ENCODE data around the gene KMT2E. TPM values are rescaled to one million over a fixed set of nuclear protein-coding genes. Genes with fewer than 3 reads are reported as not detected.

KMT2E gene
- total RNA-seq, 2 experiments from 2014 or later, result 94.4 to 99.3 TPM

DNA sequence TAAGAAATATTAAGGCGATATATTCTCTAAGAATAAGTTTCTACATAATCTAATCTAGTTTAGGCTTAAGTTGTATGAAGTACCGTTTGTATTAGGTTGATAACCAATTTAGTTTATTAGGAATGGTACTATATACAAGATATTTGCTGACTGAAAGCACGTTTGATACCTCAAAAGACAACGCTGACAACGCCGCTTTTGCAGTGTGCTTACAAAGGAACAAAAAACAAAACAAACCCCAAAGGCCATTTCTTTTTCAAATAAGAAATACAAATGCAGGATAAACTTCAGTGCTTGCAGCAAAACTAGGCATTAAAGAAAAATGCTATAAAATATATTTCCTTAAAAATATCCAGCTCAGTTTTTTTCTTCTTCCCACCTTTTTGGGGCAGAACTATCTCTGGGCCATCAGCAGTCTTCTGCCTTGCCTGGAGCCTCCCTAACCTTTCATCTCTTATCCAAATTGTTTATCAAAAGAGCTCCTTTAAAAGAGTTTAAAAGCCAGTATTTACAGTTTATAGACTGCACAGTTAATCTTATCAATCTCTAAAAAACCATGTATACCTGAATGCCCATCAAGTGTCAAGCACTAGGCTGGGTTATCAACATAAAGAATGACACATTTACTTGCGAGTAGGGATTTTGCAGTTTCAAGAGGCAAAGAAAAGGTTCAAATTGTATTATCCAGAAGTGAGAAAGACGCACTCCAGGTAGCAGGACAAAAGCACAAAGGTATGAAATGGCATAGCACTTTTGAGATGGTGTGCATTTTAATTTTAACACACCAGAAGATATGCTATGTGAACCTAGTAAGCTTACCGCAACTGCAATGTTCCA is 4.1 kb upstream of the KMT2E start:
- ChIA-PET POLR2A (interaction anchor here (0.6 to 10.1 kb wide), 5 partner anchors 9 to 1667 kb away, joined by 3 to 138 read pairs (median 7); no protein-coding TSS in a partner anchor), CTCF (interaction anchor here (1.0 to 9.0 kb wide), 7 partner anchors 8 to 259 kb away, joined by 3 to 128 read pairs (median 5); no protein-coding TSS in a partner anchor)
- DNase-seq (no peak), ATAC-seq (no peak)
- no peaks in the 10 kb centered on the region for H3K27me3 Mint-ChIP-seq
- H3K4me3 Mint-ChIP-seq, result peak overlapping the region; percentile 96
- intact Hi-C loops (cut with DNase I, micrococcal nuclease), result loop anchor here (5.0 to 10.0 kb wide), 8 partner anchors 287 to 1857 kb away; partner anchors contain the start of genes DNAJC2 (in 1 of the 2), PIK3CG (in 1 of the 2), PSMC2 (in 1 of the 2) and SRPK2 (in 1 of the 2)
- H3K27ac Mint-ChIP-seq, result peak overlapping the region; percentile 100
- no peaks in the 10 kb centered on the region for H3K9me3 Mint-ChIP-seq (ENCODE audit: low read depth)
- peaks cover 79% of the 10 kb centered on the region for H3K36me3 Mint-ChIP-seq (ENCODE audit: low read depth)
- H3K4me1 Mint-ChIP-seq, result peaks cover 38% of the 10 kb centered on the region

DNA sequence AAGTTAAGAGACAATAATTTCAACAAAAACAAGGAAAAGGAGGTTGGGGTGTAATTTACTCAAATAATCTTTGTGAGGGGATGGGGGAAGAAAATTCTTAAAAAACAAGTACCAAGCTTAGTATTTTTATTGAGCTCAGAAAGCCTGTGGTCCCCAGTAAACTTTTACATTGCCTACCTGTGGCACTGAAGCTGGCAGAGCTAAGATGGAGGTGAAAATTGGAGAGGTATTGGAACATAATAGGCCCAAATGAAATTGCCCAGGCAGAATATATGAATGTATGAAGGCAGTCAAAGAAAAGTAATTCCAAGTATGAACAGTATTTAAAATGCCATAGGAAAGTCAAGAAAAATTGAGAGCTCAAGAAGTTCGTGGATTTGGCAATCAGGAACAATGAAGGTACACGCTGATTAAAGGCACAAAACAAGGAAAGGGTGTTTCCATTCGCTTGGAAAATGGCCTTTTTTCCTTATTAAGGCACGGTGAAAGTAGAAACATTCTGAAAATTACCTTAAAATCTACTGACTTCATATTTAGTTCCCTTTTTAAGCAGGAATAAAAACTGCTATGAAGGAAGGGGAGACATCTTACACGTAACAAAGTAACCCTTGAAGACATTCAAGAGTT is 3.4 kb upstream of the KMT2E start:
- Mint-ChIP-seq H3K27ac (peak overlapping the region; percentile 100), H3K4me3 (peak overlapping the region; percentile 96)

DNA sequence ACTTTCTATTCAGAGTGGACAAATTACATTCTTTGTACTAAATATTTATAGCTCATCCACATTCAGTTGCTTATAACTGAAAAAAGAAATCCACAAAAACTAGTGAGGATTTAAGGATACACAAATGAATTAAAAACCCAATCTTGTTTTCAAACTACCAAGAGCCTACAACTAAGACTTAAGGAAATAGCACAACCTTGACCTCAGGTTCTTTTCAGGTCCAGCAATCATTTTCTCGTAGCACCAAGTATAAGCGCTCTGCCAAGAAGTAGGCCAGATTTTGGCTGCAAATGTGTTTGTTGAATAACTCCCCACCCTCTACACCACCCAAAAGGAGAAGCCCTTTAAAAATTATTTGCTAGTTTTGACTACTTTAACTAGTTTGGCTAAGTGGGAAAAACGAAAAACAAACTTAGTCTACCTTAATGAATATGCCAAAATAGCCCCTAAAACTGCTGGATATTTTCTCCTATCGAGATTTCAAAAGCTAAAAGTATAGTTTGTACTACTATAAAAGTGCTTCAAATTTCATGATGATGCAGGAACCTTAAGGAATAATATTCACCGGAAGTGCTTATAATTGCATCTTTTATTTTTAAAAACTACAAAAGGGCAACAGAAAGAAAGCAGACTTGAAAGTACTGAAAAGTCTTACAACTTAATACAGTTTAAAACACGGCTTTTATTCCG is 2.7 kb upstream of the KMT2E start:
- Mint-ChIP-seq H3K9me3 (ENCODE audit: low read depth) (no peaks in the 10 kb centered on the region), H3K36me3 (ENCODE audit: low read depth) (peaks cover 81% of the 10 kb centered on the region), H3K27ac (peak overlapping the region; percentile 100), H3K4me3 (peak overlapping the region; percentile 96), H3K4me1 (peaks cover 27% of the 10 kb centered on the region), H3K27me3 (no peaks in the 10 kb centered on the region)
- intact Hi-C loops (cut with DNase I, micrococcal nuclease), result loop anchor here (5.0 to 10.0 kb wide), 8 partner anchors 286 to 1856 kb away; partner anchors contain the start of genes DNAJC2 (in 1 of the 2), PIK3CG (in 1 of the 2), PSMC2 (in 1 of the 2) and SRPK2 (in 1 of the 2)
- ChIA-PET CTCF (interaction anchor here (0.8 to 9.0 kb wide), 4 partner anchors 14 to 257 kb away, joined by 3 to 128 read pairs (median 8); no protein-coding TSS in a partner anchor), POLR2A (interaction anchor here (0.6 to 10.1 kb wide), 6 partner anchors 8 to 68 kb away, joined by 3 to 138 read pairs (median 4); no protein-coding TSS in a partner anchor)
- no peak for DNase-seq
- ATAC-seq, result no peak

More for the DNA sequence above, 3.4 kb upstream of the KMT2E start:
- Mint-ChIP-seq H3K36me3 (ENCODE audit: low read depth) (peaks cover 81% of the 10 kb centered on the region), H3K27me3 (no peaks in the 10 kb centered on the region), H3K4me1 (peaks cover 33% of the 10 kb centered on the region), H3K9me3 (ENCODE audit: low read depth) (no peaks in the 10 kb centered on the region)
- POLR2A ChIA-PET, result interaction anchor here (0.6 to 10.1 kb wide), 8 partner anchors 9 to 1667 kb away, joined by 3 to 138 read pairs (median 3); no protein-coding TSS in a partner anchor
- DNase-seq, result no peak
- CTCF ChIA-PET, result interaction anchor here (0.5 to 9.0 kb wide), 6 partner anchors 9 to 258 kb away, joined by 3 to 128 read pairs (median 6); no protein-coding TSS in a partner anchor
- intact Hi-C loops (cut with DNase I, micrococcal nuclease), result loop anchor here (5.0 to 10.0 kb wide), 8 partner anchors 287 to 1857 kb away; partner anchors contain the start of genes DNAJC2 (in 1 of the 2), PIK3CG (in 1 of the 2), PSMC2 (in 1 of the 2) and SRPK2 (in 1 of the 2)
- ATAC-seq, result no peak

DNA sequence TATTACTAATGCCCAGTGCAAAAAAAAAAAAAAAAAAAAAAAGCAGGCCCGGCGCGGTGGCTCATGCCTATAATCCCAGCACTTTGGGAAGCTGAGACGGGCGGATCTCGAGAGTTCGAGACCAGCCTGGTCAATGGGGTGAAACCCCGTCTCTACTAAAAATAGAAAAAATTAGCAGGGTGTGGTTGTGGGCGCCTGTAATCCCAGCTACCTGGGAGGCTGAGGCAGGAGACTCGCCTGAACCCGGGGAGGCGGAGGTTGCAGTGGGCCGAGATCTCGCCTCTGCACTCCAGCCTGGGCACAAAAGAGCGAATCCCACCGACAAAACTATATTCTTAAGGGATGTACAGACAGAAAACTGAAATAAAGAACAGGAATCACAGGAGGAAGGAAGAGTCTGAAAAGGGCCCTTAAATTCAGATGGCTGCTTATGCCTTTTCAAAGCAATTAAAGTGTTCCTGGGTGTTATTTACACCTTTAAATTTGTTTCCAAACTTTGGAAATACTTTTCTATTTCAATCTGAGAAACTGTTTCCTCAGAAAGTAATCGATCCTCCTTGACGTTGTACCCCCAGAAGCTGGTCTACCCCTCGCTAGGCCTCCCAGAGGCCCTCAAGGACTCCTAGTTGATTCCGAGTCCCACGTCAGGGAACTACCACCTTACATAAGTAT is 2.0 kb upstream of the KMT2E start:
- ChIA-PET CTCF (interaction anchor here (0.8 to 9.0 kb wide), 2 partner anchors 30 to 184 kb away, joined by 3 to 128 read pairs; no protein-coding TSS in a partner anchor), POLR2A (interaction anchor here (0.7 to 10.1 kb wide), 4 partner anchors 9 to 1273 kb away, joined by 3 to 138 read pairs (median 26); partner anchors contain the start of gene NAMPT)
- intact Hi-C loops (cut with DNase I, micrococcal nuclease), result loop anchor here (1.0 to 10.0 kb wide), 15 partner anchors 28 to 1855 kb away; partner anchors contain the start of genes DNAJC2 (in 1 of the 2), NAMPT (in 1 of the 2), PIK3CG (in 1 of the 2) and PSMC2 (in 1 of the 2)
- Mint-ChIP-seq H3K36me3 (ENCODE audit: low read depth) (peaks cover 83% of the 10 kb centered on the region), H3K4me1 (peaks cover 21% of the 10 kb centered on the region), H3K9me3 (ENCODE audit: low read depth) (no peaks in the 10 kb centered on the region), H3K4me3 (peak overlapping the region; percentile 96), H3K27ac (peak overlapping the region; percentile 100), H3K27me3 (no peaks in the 10 kb centered on the region)
- peak; percentile 65 for DNase-seq
- ATAC-seq, result no peak

GRCh38 chr7:105012503-105013220 is 1.3 kb upstream of the KMT2E start:
- Mint-ChIP-seq H3K27me3 (no peaks in the 10 kb centered on the region), H3K36me3 (ENCODE audit: low read depth) (peaks cover 88% of the 10 kb centered on the region), H3K27ac (peak overlapping the region; percentile 100), H3K9me3 (ENCODE audit: low read depth) (no peaks in the 10 kb centered on the region), H3K4me3 (peak overlapping the region; percentile 96), H3K4me1 (peaks cover 17% of the 10 kb centered on the region)
- DNase-seq (peak; percentile 100), ATAC-seq (peak; percentile 75)
- POLR2A ChIA-PET, result interaction anchor here (0.7 to 10.1 kb wide), 9 partner anchors 12 to 1272 kb away, joined by 3 to 138 read pairs (median 6); partner anchors contain the start of gene NAMPT
- CTCF ChIA-PET, result interaction anchor here (0.6 to 9.0 kb wide), 3 partner anchors 30 to 333 kb away, joined by 3 to 128 read pairs (median 64); no protein-coding TSS in a partner anchor
- intact Hi-C loops (cut with DNase I, micrococcal nuclease), result loop anchor here (1.0 to 10.0 kb wide), 15 partner anchors 28 to 1855 kb away; partner anchors contain the start of genes DNAJC2 (in 1 of the 2), NAMPT (in 1 of the 2), PIK3CG (in 1 of the 2) and PSMC2 (in 1 of the 2)

GRCh38 chr7:105013221-105013815 is 687 bp upstream of the KMT2E start:
- intact Hi-C loops (cut with DNase I, micrococcal nuclease), result loop anchor here (1.0 to 10.0 kb wide), 13 partner anchors 68 to 1854 kb away; partner anchors contain the start of genes DNAJC2 (in 1 of the 2), NAMPT (in 1 of the 2), PIK3CG (in 1 of the 2) and PSMC2 (in 1 of the 2)
- no peaks in the 10 kb centered on the region for H3K9me3 Mint-ChIP-seq (ENCODE audit: low read depth)
- H3K4me1 Mint-ChIP-seq, result peaks cover 14% of the 10 kb centered on the region
- H3K36me3 Mint-ChIP-seq (ENCODE audit: low read depth), result peaks cover 86% of the 10 kb centered on the region
- ATAC-seq (peak; percentile 63), DNase-seq (peak; percentile 97)
- CTCF ChIA-PET, result interaction anchor here (0.6 to 5.8 kb wide), 3 partner anchors 10 to 332 kb away, joined by 3 to 64 read pairs (median 3); no protein-coding TSS in a partner anchor
- POLR2A ChIA-PET, result interaction anchor here (0.6 to 10.1 kb wide), 10 partner anchors 10 to 1113 kb away, joined by 3 to 138 read pairs (median 4); no protein-coding TSS in a partner anchor
- H3K27ac Mint-ChIP-seq, result peak overlapping the region; percentile 100
- peak overlapping the region; percentile 96 for H3K4me3 Mint-ChIP-seq
- no peaks in the 10 kb centered on the region for H3K27me3 Mint-ChIP-seq

DNA sequence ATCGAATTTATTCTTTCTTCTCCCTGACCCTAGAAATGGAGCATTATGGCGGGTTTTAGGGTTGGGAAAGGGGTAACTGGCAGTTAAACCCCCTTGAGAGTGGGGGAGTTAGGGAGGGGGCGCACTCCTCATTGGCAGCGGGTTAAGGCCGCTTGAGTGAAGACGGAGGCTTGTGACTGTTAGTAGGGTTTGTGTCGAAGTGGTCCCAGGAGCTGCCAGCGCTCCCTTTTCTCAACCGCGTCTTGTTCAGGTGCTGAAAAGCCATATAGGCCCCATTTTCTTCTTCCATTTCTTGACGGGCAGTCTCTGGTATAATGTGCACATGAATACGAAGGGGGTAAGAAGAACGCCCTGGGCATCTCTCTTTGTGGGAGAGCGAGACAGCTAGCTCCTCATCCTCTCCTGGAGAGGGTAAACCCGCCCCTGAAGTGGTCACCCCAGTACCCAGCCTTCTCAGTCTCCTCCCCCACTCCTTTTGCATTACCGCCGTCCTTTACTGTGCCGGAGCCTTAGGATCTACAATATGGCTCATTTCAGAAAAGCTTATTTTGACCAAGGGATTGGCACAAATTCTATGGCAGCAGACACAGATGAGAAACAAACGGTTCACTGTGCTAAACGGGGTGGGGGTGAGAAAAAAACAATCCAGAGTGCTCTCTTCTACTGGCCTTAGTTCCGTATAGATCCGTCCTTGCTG is 836 bp downstream of the KMT2E start:
- no peaks in the 10 kb centered on the region for H3K27me3 Mint-ChIP-seq
- CTCF ChIA-PET, result interaction anchor here (0.7 to 5.8 kb wide), 5 partner anchors 11 to 516 kb away, joined by 3 to 64 read pairs (median 3); no protein-coding TSS in a partner anchor
- no peaks in the 10 kb centered on the region for H3K9me3 Mint-ChIP-seq (ENCODE audit: low read depth)
- H3K4me1 Mint-ChIP-seq, result peaks cover 16% of the 10 kb centered on the region
- H3K36me3 Mint-ChIP-seq (ENCODE audit: low read depth), result peaks cover 73% of the 10 kb centered on the region
- intact Hi-C loops (cut with DNase I, micrococcal nuclease), result loop anchor here (2.0 to 10.0 kb wide), 12 partner anchors 14 to 1852 kb away; partner anchors contain the start of genes DNAJC2 (in 1 of the 2), PIK3CG (in 1 of the 2), PSMC2 (in 1 of the 2) and PUS7 (in 1 of the 2)
- ATAC-seq (peak; percentile 13), DNase-seq (peak; percentile 73)
- POLR2A ChIA-PET, result interaction anchor here (0.5 to 10.1 kb wide), 10 partner anchors 12 to 257 kb away, joined by 3 to 138 read pairs (median 4); no protein-coding TSS in a partner anchor
- peak overlapping the region; percentile 100 for H3K27ac Mint-ChIP-seq
- peak overlapping the region; percentile 96 for H3K4me3 Mint-ChIP-seq

DNA sequence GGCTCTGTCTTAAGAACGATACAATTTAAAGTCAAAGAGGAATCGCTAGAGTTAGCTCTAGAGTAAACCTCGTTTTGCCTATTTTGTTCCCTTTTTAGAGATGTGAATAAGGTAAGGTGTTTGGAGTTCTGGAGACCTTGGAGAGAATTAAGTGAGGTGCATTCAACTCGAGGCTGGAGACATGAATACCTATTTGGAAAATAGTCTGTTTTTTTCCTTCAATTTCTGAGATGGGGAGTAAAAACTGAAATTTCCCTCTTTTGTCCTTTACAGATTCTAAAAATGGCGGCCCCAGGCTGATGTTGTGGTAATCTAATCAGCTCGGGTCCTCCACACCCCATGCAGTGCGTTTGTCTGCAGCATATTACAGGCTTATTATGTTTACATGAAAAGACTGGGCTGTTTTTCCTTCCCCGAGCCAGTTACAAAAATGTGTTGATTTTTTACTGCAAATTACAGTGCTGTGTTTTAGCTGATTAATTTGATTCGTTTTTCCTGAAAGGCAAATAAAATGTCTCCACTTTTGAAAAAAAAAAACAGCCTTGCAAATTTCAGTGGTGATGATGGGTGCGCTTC is 1.5 kb downstream of the KMT2E start:
- Mint-ChIP-seq H3K9me3 (ENCODE audit: low read depth) (no peaks in the 10 kb centered on the region), H3K4me1 (peaks cover 19% of the 10 kb centered on the region), H3K4me3 (peak overlapping the region; percentile 96), H3K27ac (peak overlapping the region; percentile 100), H3K27me3 (no peaks in the 10 kb centered on the region), H3K36me3 (ENCODE audit: low read depth) (peaks cover 70% of the 10 kb centered on the region)
- no peak for ATAC-seq
- POLR2A ChIA-PET, result interaction anchor here (0.5 to 10.1 kb wide), 6 partner anchors 12 to 72 kb away, joined by 3 to 138 read pairs (median 5); no protein-coding TSS in a partner anchor
- intact Hi-C loops (cut with DNase I, micrococcal nuclease), result loop anchor here (2.0 to 10.0 kb wide), 7 partner anchors 13 to 1671 kb away; partner anchors contain the start of genes DNAJC2 (in 1 of the 2), PSMC2 (in 1 of the 2), PUS7 (in 1 of the 2) and SYPL1 (in 1 of the 2)
- DNase-seq, result peak; percentile 57
- CTCF ChIA-PET, result interaction anchor here (0.7 to 5.8 kb wide), 5 partner anchors 10 to 75 kb away, joined by 3 to 64 read pairs (median 4); no protein-coding TSS in a partner anchor

Measured in activated CD4-positive, alpha-beta T cell treated with anti-CD3 and anti-CD28 coated beads for 36 hours (primary cell).